Measurements from ENCODE around the gene NCAM2.

The NCAM2 gene

GRCh38 chr21:21508859-21509258 is 510.6 kb downstream of the NCAM2 start:
- CTCF ChIA-PET: no interaction called here
- TF ChIP-seq, protein P1, sequence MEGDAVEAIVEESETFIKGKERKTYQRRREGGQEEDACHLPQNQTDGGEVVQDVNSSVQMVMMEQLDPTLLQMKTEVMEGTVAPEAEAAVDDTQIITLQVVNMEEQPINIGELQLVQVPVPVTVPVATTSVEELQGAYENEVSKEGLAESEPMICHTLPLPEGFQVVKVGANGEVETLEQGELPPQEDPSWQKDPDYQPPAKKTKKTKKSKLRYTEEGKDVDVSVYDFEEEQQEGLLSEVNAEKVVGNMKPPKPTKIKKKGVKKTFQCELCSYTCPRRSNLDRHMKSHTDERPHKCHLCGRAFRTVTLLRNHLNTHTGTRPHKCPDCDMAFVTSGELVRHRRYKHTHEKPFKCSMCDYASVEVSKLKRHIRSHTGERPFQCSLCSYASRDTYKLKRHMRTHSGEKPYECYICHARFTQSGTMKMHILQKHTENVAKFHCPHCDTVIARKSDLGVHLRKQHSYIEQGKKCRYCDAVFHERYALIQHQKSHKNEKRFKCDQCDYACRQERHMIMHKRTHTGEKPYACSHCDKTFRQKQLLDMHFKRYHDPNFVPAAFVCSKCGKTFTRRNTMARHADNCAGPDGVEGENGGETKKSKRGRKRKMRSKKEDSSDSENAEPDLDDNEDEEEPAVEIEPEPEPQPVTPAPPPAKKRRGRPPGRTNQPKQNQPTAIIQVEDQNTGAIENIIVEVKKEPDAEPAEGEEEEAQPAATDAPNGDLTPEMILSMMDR (IDR thresholded peaks at IDR 0.05; ENCODE audit: control extremely low read depth, extremely low read depth, low read depth, missing control alignments): no peak
- DNase-seq (ENCODE audit: extremely low spot score): no peak
- POLR2A ChIA-PET: no interaction called here

GRCh38 chr21:21530680-21531079 is 532.5 kb downstream of the NCAM2 start:
- POLR2A ChIA-PET: no interaction called here
- TF ChIP-seq, protein P1 (IDR thresholded peaks at IDR 0.05; ENCODE audit: control extremely low read depth, extremely low read depth, low read depth, missing control alignments): no peak
- no peak for DNase-seq (ENCODE audit: extremely low spot score)
- CTCF ChIA-PET: no interaction called here

GRCh38 chr21:21547368-21547953 is 549.3 kb downstream of the NCAM2 start:
- ChIA-PET CTCF (interaction anchor here (0.7 kb wide), 1 partner anchor 75 kb away, joined by 3 read pairs; no protein-coding TSS in a partner anchor), POLR2A (no interaction called here)
- TF ChIP-seq, protein P1 (IDR thresholded peaks at IDR 0.05; ENCODE audit: control extremely low read depth, extremely low read depth, low read depth, missing control alignments): no peak
- no peak for DNase-seq (ENCODE audit: extremely low spot score)

DNA sequence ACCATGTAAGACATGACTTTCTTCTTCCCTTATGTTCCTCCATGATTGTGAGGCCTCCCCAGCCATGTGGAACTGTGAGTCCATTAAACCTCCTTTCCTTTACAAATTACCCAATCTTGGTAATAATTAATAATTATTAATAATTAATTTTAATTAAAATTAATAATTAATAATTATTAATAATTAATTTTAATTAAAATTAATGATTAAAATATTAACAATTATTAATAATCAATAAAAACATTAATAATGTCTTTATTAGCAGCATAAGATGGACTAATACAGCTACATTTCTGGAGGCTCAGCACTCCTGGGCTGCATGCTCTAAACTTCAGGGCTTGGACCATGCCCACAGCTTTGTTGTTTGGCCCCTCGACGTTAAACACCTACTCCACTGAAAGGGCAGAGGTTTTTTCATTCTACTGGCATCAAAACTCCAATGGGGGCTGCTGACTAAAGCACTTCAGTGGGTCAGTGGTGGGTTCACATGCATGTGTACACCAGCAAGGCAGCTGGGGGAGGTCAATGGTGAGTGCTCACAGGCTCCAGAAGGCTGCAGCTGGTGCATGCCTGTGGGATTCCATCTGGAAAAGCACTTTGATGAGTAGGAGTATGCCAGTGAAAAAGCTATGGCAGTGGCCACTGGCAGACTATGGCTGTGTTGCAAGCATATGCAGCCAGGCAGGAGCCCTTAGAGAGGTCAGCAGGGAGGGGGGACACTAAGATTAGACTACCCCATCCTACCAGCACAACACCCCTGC is 561.3 kb downstream of the NCAM2 start:
- TF ChIP-seq, protein P1 (IDR thresholded peaks at IDR 0.05; ENCODE audit: control extremely low read depth, extremely low read depth, low read depth, missing control alignments): no peak
- ChIA-PET CTCF (no interaction called here), POLR2A (no interaction called here)
- no peak for DNase-seq (ENCODE audit: extremely low spot score)

All from GM10248 (cell line).